SIG-M5 treated with dmso at 0.1 percent for 504 hours (cell line): ENCODE data around the gene TNFAIP8L3.
"Not testable (repeated sequence)": the region's sequence is repeated elsewhere in the genome, so short reads cannot be mapped to it uniquely, and the experiment has no call there.

Experiments
- DNase-seq: peaks from one replicate; lab custom pipeline; 2025; ENCODE audit not compliant: unreplicated experiment; lab: John Stamatoyannopoulos, UW

TNFAIP8L3 gene

DNA sequence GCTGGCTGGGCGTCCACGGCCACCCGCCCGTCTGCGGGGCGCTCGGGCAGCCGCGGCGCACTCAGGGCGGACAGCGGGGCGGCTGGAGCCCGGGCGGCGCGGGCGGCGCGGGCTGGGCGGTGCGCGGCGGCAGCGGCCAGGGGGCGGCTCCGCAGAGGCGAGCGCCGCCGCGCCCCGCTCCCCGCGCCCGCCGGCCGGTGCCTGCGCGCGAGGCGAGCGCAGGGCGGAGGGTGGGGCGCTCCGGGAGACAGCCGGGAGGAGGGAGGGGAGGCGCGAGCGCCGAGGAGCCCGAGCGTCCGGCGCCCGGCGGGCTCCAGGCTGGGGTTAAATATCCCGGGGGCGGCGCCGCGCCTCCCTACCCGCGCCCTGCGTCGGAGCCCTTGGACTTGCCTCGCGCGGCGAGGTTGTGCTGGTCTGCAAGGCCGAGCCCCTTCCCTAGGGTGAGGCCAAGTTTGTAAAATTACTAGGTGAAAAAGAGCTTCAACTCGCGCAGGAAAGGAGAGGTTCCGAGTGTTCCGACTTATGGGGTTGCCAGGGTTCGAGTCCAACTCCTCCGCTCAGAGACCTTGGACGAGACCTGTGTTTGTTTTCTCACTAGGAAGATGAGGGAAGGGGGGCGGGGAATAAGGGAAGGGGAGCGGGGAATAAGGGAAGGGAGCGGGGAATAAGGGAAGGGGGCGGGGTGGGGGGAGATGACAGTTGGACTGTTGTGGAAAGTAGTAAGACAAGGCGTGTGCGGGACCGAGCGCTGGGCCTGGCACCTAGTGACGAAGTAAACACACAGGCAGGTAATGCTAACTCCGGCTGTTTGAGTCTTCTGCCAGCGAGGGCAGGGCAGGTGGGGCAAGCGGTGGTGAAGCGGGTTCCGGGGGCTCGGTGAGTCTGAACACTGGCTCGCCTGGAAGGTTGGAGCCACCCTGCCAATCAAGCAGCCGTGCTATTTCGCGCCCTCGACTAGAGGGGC is at the start of gene TNFAIP8L3:
Gene TNFAIP8L3, minus strand, starts transcription at position 301 of the 964 bp plus-strand sequence. CDS start 311 bp downstream, outside the sequence.
- no peak for DNase-seq

DNA sequence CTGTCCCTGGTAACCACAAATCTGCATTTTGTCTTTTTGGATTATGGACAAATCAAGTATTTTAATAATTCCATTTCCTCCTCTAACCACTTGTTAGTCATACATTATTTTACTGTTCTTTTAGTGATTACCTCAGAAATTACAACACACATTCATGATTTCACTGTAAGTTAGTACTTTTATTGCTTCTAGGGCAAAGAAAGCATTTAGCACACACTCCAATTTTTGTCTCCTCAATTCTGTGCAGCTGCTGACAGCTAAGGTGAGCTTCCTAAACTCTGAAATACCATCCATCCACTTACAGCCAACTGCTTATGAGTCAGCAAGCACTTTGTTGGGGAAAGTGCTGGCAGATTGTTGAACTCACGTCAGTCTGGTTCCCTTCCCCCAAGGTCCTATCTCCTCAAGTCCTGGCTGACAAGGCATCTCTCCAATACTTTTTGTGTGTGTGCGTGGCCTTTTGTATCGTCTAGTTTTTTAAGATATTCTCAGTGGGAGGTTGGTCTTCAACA is 49.4 kb upstream of the TNFAIP8L3 start:
- no peak for DNase-seq

DNA sequence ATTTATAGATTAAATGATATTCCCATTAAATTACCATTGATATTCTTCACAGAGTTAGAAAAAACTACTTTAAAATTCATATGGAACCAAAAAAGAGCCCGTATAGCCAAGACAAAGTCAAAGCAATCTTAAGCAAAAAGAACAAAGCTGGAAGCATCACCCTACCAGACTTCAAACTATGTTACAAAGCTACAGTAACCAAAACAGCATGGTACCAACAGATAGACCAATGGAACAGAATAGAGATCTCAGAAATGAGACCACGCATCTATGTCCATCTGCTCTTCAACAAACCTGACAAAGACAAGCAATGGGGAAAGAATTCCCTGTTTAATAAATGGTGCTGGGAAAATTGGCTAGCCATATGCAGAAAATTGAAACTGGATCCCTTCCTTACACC is 45.6 kb upstream of the TNFAIP8L3 start:
- not testable (repeated sequence) for DNase-seq

DNA sequence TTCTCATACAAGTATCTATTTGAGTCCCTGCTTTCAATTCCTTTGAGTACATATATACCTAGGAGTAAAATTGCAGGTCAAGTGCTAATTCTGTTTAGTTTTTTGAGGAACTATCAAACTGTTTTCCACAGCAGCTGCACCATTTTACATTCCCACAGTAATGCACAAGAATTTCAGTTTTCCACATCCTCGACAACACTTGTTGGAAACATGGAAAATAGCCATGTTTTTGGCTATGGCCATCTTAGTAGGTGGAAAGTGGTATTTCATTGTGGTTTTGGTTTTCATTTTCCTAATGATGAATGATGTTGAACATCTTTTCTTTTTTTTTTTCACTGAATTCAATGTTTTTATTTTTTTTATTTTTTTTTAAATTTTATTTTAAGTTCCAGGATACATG is 44.4 kb upstream of the TNFAIP8L3 start:
- no peak for DNase-seq

DNA sequence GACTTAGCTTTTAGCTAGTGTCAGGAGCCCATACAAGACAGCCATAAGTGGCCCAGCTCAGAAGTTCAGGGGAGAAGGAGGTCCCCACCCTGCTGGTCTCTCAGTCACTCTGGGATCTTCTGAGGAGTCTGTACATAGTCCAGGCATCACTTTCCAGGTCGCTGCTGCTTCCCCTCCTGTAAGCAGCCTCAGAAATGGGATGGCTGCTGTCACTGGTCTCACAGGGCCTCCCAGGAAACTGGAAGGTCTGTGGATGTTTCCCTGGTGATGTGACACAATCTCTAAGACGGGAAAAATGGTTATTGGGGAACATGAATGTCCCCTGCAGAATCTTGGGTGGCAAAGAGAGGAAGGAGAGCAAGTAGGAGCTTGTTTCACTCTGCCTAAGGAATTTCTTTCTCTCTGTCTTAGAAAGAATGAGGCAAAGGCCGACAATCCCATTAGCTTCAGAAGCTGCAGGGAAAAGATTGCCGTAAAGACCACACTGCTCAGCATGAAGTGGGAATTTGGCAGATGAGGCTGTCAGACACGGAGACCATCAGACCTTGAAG is 43.2 kb upstream of the TNFAIP8L3 start:
- DNase-seq = no peak

DNA sequence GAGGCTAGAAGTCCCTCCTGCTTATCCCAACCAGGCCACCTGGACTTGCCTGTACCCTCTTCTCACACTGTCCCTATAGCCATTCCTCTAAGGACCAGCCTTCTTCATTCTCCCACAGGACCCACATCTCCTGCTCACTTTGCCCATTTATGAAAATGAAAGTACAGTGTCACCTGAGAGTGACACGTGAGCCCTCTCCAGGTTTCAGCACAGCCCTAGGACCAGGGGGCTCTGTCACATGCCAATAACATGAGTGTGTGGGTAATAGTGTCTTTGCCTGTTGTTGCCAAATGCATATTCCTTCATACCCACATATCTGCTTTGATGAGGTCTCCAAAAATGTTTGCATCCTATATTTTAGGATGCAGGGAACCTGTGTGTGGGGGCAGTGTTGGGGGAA is 42.3 kb upstream of the TNFAIP8L3 start:
- DNase-seq = no peak

DNA sequence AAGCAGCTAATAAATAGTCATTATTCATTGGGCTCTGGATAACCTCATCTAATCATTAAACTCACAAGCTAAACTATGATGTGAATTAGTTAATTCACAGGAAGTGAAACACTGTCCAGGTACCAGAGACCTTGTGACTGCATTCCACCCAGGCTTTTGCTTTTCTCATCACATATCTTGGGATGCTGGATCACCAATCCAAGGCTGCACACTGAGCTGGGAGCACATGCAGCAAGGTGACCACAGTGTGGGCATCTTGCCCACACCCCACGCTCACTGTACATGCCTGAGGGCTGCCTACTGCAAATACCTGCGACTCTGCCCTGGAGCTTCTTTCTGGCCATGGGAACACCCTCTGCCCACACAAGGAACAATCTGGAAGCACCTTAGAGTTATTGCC is 40.6 kb upstream of the TNFAIP8L3 start:
- DNase-seq = no peak

DNA sequence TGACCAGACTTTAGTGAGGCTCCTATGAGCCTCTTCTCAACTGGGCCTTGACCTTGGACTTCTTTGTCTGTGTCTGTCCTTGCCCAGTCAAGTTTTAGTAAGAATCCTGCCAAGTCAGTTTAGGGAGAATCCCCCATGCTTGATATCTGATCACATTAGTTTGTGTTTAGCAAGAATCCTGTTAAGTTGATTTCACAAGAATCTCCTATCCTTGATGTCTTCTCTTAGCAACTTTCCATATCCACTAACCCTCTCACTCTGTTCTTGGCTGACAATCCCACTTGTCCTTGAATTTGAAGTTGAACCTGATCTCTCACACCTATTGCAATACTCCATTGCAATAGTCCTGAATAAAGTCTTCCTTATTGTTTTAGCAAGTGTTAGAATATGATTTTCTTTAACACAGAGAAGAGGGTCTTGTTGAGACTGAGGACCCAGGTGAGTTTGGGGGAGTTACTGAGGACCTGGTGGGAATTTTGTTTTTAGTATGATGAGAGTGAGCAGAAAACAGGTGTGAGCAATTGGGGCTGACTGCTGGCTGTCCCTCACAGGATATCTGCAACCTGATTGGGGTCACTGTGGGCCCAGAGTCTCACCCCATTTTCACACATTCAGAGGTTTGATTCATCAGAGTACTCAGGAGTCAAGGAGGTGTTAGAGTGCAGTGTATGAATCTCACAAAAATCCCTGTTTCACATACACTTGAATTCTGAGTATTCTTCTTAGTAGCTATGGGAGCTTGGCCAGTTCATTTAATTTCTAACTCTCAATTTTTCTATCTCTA is 39.9 kb upstream of the TNFAIP8L3 start:
- no peak for DNase-seq

DNA sequence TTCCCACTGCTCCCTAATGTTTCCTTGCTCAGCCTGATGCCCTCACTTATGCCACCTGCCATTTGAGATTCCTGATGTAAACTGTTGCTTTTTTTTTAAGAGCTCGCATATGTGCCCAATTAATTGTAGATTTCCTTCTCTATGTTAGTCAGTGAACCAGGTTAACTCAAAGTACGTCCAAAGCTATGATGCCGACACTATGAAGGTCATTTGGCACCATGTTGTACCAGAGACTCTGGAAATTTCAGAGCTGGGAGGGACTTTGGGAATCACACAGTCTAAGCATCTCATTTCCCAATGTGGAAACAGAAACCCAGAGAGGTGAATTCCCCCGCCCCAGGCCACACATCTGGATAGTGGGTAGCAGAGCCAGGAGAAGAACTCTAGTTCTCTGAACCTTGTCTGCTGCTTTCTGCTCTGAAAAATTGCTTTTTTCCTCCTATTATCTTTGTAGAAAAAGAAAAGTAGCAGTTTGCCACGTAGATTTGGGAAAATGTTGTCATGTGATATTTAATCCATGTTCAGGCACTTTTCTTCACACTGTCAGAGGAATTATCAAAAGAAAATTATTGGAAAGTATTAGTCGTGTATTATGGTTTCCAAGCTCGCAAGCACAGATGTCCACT is 38.5 kb upstream of the TNFAIP8L3 start:
- DNase-seq = no peak

DNA sequence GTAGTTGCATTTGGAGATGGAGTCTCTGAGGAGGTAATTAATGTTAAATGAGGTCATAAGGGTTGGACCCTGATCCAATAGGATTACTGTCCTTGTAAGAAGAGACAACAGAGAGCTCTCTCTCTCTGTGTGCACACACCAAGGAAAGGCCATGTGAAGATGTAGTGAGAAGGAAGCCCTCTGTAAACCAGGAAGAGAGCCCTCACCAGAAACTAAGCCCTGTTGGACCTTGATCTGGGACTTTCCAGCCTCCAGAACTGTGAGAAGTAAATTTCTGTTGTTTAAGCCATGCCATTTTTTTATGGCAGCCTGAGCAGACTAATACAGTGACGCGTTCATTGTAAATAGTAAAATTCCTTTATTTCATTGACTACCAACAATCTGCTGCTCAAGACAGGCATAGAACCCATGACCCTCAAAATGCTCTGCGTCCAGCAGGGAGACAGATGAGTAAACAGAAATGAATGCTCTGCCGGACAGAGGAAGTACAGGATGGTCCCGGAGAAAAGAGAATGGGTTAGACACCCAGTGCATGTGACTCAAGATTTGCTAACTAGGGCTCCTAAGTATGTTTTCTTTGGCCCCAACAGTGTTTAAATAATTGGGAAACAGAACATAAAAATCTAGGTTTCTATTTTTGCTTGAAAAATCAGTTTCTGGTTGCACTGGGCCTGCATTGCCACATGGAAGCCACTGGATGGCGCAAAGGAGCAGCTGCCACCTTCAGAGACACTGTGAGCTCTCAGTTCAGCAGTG is 37.9 kb upstream of the TNFAIP8L3 start:
- peak; percentile 35 for DNase-seq

DNA sequence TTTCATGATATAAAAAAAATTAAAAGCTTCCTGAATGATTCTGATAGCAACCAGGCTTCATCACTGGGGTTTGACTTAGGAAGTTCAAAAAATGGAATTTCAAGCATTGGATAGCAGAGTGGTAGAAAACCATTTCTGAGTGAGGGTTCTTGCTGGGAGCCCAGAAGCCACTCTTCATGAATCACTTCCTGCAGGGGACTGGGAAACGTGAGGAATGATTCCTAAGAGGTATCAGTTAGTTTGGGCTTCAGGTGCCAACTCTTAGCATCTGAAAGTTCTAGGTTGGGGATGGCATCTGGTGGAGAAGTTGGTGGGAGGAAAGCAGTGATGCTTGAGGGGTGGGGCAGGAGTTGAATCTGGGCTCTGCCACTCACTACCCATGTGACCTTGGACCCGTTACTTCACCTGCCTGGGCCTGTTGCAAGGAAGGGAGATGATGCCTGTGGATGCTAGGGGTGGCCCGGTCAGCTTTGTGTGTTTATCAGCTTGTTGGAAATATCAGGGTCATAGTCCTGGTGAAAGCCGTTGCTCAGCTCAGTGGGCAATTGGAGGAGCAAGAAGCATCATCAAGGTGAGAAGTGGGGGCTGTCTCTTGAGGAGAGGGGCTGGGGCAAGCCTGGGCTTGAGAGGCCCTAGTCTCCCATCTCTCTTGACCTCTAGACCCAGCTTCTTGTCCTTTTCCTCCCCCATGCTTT is 37.0 kb upstream of the TNFAIP8L3 start:
- DNase-seq = no peak

DNA sequence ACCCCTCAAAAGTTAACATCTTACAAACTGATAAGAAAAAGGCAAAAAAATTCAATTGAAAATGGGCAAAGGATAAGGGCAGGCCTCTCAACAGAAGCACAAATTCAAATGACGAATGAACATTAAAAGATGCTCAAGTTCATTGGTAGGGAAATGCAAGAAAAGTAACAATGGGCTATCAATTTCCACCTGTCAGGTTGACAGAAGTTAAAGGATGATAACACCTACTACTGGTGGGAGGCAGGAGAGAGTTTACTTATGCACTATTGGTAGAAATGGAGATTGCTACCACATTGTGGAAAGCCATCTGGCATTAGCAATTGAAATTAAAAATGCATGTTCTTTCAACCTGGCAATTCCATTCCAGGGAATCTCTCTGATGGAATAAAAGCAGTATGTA is 35.6 kb upstream of the TNFAIP8L3 start:
- DNase-seq = no peak

DNA sequence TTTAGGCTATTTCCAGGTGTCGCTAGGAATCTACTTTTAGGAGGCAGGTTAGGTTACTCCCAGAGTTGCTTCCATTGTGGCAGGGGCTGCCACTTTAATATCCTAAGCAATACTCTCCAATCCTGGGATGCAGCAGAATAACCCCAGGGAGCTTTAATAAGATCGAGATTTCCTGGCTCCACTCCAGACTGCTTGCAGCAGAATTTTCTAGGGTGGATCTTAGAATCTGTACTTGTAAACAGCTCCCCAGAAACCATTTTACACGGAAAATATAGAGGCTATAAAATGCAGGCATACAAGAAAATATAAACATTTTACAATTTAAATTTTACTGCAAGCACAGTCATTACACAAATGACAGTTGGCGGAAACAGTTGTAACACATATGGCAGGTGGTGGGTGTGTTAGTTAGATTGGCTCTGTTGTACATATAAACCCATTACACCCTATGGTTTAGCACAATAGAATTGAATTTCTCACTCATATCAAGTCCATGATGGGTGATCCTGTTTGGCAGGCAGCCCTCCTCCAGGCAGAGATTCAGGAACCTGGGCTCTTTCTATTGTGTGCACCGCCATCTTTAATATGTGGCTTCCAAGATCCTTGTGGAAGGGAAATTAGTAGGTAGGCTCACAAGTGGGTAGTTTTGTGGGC is 35.0 kb upstream of the TNFAIP8L3 start:
- no peak for DNase-seq

DNA sequence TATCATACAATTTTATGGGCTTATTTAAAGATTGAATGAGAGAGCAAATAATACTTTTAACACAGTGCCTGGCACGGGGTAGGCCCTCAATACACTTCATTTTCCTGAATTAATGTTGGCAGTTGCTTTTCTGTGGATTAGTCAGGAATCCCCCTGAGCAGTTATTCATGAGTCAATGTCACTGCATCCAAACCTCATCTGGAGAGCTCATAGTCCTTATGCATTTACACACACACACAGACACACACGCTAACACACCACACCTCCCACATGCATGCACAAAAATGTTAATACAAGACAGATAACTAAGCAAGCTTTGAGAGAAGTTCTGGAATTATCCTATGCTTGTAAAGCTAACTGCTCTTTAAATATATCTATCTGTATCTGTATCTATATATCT is 34.0 kb upstream of the TNFAIP8L3 start:
- DNase-seq = no peak

DNA sequence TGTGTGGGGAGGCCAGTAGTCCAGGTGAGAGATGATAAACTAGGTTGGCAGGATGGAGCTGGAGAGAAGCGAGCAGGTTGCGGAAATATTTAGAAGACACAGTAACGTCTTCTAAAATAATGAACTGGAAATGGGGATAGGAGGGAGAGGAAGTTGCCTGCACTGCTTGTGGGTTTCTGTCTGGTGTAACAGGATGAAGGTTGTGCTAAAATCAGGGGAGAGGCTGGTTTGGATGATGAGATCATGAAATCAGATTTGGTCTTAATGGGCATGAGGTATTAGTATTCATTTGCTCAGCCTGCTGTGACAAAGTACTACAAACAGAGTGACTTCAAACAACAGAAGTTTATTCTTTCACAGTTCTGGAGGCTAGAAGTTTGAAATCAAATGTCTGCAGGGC is 32.1 kb upstream of the TNFAIP8L3 start:
- peak; percentile 44 for DNase-seq

DNA sequence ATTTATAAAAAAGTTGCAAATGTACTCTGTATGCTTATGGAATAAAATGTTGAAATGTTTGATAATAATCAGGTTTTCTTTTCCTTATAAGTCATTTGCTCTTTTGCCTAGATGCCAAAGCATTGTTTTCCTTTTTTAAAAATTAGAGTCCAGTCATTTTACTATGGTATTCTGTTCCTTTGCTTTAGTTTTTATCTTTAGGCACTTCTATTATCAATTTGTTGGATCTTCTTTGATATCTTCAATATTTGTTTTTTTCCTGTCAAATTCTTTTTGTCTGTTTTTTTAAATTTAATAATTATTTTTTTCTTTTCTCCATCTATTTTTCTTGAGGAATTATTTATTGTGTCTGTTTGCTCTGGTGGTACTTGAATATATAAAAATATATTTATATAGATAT is 28.3 kb upstream of the TNFAIP8L3 start:
- not testable (repeated sequence) for DNase-seq

DNA sequence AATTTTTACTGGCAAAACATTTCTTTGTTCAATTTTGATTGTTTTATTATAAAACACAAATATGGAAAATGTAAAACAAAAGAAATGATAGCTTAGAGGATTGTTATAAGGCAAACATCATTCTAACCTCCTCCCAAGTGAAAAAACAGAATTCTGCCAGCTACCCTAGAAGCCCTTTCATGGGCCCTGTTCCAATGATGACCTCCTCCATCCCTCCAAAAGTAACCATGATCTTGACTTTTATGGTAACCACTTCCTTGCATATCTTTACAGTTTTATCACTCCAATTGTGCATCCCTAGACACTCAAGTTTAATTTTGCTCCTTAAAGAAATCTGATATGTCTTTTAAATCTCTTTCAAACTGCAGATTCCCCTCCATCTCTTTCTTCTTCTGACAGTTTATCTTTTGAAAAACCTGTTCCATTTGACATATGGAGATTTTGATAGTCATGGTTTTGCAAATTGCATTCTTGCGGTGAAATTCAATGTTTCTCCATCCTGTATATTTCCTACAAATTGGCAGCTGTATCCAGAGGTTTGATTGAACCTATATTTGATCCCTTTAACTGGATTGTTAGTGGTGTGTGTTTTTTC is 27.0 kb upstream of the TNFAIP8L3 start:
- no peak for DNase-seq

DNA sequence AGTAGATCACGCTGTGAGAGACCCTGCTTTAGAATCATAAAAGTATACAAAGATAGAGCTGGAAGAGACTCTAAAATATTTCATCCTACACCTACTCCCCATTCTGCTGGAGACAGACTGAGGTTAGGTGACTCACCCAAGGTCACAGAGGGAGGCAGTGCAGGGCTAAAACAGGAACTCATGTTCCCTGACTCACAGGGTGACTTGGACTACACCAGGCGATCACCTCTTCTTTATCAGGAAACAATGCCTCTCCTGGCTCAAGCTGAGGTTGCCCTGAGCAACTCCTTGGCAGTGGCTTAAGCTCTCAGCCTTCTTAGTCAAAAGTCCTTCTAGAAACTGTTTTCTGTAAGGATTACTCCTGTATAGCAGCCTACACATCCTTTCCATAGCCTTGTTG is 26.4 kb upstream of the TNFAIP8L3 start:
- DNase-seq = peak; percentile 73

DNA sequence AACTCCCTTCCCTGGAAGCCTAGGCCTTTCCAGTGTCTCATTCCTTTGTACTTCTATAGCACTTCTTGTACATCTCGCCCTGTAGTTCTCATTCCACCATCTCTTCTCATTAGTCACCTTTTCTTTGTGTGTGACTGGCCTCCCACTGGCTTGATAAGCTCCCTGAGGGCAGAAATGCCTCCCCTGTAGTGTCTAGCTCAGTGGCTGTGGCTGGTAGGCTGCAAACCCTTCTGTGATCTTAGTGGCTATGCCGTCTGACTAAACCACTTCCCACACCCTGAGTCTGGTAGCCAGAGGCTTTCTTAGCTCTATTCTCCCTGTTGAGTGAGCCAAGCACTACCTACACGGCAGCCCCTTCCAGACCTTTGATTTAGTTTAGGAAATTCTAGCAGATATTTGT is 24.4 kb upstream of the TNFAIP8L3 start:
- DNase-seq = no peak
